ENCODE results near the gene SDC4.

DNA sequence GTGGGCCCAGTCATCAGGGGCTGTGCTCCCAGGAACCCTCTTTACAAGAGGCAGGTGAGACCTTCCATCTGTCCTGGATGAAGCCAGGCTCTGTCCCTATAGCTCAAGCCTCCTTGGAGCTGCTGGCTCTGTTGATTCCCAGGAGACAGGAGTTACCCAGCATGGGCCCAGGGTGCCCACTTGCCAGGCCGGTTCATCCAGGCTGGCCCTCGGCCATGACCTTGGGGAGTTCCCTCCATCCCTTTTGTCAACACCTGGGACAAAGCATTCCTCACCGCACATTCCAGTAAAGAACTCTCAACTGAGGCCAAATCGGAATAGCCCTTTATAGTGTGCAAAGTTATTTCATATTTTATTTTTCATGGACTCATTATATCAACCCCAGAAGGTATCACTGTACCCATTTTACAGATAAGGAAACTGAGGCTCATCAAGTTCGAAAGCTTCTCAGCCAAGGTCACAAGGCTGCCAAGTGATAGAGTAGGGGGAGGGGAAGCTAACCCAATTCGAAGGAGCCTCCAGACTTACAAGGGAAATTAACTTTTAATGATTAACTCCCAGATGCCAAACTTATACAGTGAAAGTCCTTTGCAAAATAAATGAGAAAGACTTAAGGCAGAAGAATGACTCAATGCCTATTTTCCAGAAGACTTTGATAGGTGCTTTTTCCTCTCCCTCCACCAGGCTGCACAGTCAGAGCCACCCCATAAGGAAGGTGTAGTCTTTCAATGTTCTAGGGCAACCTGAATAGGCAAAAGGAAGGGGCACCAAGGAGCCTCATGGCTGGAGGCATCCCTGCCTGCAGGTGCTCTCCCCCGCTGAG is 18.5 kb downstream of the SDC4 start:
- no peak for TF ChIP-seq GATA3 (IDR thresholded peaks at IDR 0.05; ENCODE audit: low read depth, low read length)
- no peak for TF ChIP-seq GATA2 (IDR thresholded peaks at IDR 0.05; ENCODE audit: low read depth, low read length)

Measured in SH-SY5Y (cell line).